GM18520 (cell line): Measurements from ENCODE around the gene NOTCH1.

Source experiments
- ATAC-seq: cut with Tn5 transposase; IDR thresholded peaks from one replicate; pipeline ENCODE4 v1.9.1; 2021; ENCODE audit not compliant: unreplicated experiment

NOTCH1 gene

DNA sequence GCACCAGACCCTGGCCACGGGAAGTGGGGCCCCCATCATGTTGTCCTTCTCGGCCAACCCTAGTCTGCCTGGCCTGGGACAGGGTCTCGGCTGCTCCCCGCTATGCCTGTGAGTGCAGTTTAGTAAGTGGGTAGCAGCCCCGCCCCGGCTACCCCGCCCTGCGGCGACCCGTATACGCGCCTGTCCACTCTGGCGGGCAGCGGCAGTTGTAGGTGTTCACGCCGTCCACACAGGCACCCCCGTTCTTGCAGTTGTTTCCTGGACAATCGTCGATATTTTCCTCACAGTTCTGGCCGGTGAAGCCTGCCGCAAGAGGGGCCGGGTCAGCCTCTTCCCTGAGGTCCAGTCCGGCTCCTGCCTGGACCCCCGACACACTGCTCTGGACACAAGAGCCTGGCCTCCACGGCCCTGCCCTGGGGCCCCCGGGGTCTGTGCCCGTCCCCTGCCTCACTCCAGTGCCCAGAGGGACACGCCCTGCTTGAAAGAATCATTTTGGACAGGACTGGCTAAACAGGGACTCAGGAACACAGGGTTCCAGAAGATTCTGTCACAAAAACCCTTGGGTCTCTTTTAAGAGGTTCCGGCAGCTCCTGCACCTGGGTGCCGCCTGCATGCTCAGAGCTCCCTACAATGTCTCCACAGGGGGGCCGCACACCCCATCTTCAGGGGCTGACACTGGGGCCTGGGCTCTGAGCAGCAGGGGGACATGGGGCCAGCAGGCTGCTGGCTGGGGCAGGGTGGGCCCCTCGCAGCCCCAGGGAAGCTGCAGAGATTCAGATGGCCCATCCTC lies 26.4 kb downstream of the NOTCH1 start:
- ATAC-seq: no peak

DNA sequence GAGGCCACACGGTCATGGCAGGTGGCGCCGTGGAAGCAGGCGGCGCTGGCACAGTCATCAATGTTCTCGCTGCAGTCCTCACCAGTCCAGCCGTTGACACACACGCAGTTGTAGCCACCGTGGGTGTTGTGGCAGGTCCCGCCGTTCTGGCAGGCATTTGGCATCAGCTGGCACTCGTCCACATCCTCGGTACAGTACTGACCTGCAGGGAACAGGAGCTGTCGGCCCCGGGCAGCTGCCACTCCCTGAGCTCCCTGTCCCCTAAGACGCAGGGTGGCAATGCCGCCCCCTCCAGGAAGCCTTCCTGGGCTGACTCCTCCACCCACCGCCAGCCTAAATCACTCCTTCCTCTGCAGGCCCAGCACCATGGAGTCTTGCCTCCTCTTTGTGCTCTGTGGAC lies 27.2 kb downstream of the NOTCH1 start:
- ATAC-seq: no peak

DNA sequence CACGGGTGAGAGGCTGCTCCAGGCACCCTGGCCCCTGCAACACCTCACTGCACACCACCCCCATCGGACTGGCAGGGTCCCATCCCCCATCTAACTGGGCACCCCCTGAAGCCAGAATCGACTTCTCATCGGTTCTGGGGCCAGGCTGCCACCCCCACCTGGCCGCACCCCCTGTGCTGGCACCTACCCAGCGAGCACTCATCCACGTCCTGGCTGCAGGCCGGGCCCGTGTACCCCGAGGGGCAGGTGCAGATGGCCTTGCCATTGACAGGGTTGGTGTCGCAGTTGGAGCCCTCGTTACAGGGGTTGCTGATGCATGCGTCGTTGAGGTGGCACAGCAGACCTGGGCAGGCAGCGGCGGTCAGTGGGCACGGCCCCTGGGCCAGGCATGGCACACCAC lies 27.9 kb downstream of the NOTCH1 start:
- no peak for ATAC-seq

DNA sequence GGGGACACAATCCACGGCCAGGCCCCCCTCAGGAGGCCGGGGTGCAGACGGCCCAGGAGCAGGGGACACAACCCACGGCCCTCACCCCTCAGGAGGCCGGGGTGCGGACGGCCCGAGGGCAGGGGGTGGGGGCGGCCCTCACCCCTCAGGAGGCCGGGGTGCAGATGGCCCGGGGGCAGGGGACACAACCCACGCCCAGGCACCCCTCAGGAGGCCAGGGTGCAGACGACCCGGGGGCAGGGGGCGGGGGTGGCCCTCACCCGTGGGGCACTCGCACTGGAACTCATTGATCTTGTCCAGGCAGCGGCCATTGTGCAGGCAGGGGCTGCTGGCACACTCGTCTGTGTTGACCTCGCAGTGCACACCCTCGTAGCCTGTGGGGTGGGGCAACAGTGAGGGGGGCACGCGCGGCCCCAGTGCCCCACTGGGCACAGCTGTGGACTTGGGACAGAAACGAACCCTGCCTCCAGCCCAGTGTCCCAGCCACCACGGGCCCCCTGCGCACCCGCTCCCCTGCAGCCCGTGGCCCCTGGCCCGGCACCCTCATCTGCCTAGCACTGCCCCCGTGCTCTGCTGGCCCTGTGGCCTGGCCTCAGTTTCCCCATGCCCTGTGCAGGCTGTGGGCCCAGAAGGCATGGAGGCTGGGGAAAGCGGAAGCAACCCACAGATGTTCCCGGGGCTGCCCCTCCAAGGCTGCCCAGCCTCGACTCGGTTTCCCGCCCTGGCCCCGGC lies 28.7 kb downstream of the NOTCH1 start:
- no peak for ATAC-seq

DNA sequence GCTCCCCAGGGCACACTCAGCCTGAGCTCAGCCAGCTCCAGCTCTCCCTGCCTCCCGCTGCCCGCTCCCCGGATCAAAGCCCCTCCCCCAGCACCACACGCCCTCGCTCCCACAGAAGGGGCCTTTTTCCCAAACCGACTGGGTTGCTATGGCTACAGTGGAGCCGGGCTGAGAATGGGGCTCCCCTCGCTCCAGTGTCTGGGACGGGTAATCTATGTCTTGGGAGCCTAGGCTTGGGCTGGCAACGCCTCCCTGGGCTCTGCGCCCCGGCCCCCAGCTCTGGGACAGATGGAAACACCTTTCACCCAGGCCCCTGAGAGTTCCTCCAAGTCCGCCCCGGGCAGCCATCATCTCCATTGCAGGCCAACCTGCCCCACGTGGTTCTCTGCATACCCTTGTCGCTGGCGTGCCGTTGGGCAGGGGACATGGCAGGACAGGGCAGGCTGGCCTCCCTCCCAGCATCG lies 29.6 kb downstream of the NOTCH1 start:
- ATAC-seq: no peak

DNA sequence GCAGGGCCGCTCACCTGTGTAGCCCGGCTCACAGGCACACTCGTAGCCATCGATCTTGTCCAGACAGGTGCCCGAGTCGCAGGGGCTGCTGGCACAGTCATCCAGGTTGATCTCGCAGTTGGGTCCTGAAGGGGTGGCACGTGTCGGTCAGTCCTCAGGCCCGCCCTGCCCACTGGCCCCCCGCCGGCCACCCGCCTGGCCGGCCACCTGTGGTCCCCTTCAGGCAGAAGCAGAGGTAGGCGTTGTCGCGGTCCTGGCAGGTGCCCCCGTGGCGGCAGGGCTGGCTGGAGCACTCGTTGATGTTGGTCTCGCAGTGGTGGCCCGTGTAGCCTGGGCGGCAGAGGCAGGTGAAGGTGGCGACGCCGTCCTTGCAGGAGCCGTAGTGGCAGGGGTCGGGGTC lies 30.6 kb downstream of the NOTCH1 start:
- no peak for ATAC-seq

DNA sequence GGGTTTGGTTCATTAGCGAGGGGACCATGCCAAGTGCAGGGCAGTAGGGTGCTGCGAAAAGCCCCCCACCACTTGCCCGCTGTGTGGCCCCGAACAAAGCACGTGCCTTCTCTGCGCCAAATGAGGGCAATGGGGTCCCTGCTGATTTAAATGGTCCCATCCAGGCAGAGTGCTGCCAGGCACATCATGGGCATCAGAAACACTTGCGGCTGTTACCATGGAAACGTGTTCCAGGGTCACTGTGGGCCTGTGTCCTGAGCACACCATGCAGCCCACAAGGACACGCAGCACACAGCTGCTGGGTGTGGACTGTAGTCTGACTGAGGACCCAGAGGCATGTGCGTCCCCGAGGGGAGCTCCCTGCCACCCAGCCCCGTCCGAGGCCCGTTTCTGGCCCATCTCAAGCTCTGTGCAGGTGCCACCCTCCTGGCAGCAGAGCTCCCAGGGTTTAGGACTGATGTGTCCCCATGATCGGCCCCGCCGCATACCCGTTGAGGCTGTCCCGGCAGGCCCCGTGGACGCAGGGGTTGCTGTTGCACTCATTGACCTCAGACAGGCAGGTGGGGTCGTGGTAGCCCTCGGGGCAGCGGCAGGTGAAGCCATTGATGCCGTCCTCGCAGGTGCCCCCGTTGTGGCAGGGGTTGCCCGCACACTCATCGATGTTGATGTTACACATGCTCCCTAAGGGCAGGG lies 31.7 kb downstream of the NOTCH1 start:
- no peak for ATAC-seq

DNA sequence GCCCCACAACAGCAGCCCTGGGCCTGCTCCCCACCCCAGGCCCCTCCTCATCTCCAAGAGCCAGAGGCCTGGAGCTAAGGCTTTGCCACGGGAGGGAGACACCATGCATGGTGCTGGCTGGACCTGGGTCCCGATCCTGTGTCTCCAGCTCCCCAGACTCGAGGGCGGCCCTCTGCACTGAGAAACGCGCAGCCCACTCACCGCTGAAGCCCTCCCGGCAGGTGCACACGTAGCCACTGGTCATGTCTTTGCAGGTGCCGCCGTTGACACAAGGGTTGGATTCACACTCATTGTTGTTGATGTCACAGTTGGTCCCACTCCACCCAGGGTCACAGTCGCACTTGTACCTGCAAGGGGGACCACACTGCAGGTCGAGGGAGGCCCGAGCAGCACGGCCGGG lies 32.7 kb downstream of the NOTCH1 start:
- no peak for ATAC-seq

DNA sequence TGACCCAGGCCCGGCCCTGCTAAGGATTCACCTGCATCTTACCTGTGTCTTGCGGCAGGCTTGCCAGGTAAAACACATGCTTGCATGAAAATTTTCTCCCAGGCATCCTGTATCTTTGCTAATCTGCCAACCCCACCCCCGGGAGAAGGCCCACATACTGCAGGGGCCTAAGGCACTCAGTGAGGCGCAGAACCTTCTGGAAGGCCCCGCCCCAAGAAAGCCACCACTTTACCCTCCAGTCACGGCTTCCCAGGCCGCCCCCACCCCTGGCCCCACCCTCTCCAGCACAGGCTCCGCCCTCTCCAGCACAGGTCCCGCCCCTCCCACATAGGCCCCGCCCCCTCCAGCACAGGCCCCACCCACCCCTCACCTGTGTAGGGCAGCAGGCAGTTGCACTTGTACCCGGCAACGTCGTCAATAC lies 33.2 kb downstream of the NOTCH1 start:
- no peak for ATAC-seq

DNA sequence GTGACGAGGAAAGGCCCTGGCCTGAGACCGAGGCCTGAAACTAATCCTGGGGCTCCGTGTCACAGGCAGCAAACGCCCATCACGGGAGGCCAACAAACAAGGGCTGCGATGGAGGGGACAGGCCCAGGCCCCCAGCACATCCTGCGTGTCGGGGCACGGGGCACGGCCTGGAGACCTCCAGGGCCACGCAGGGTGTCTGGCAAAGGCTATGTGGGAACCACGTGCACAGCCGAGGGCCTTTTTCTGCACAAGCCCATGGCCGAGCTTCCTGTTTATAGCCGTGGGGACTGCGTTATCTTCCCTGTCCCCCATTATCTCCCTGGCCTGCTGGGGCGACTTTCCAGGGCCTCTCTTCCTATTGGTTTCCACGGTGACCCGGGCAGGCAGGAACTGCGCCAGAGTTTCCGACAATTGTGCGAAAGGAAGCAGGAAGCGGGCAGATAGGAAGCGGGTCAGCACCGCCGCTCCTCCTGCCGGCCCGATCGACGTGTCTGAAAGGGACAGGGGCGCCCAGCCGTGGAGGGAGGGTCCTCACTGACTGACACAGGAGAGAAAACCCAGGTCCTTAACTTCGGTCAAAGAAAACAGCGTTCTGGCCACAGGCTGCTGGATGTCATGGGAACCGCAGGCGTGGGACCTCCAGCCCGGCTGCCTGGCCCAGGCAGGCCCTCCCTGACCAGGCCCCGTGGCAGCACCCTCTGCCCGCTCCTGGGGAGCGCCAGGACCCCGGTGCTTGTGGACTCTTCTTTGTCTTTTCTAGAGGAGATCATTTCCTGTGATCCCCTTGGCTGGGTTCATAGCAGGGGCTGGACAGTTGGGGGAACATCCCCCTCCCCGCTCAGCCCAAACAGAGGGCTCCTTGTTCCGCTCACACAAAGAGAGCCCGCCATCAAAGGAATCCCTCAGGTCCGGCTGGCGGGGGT lies 33.9 kb downstream of the NOTCH1 start:
- no peak for ATAC-seq

DNA sequence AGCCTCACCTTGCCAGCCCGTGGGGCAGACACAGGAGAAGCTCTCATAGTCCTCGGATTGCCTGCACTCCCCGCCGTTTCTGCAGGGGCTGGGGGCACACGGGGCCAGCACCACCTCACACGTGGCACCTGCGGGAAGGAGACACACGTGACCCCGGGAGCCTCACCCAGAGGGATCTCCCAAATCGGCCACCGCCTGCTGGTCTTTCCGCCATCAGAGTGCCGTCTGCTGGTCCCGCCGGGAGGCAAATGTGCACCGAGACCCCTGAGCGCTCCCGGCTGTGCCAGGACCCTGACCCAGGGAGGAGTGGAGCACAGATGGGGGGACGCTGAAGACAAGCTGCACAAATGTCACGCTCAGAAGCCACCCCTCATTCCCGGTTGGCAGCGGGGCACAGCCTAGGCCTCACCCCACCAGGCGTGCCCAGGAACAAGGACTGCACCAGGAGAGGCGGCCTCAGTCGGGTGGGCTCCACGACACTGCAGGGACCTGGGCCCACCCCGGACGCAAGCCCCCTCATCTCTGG lies 34.6 kb downstream of the NOTCH1 start:
- no peak for ATAC-seq

DNA sequence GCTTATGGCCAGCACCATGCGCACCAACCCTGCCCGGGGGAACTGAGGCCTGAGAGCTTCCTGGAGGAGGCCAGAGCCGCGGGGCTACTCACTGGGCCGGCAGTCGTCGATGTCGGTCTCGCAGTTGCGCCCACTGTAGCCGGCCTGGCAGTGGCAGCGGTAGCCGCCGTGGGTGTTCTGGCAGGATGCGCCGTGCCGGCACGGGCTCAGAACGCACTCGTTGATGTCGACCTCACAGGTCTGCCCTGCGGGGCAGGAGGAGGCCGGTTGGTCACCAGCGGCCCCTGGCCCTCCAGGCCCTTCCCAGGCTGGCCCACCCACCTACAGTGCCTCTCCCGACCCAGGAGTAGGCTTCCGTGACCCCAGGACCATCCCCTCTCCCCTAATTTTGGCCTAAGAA lies 35.3 kb downstream of the NOTCH1 start:
- no peak for ATAC-seq

DNA sequence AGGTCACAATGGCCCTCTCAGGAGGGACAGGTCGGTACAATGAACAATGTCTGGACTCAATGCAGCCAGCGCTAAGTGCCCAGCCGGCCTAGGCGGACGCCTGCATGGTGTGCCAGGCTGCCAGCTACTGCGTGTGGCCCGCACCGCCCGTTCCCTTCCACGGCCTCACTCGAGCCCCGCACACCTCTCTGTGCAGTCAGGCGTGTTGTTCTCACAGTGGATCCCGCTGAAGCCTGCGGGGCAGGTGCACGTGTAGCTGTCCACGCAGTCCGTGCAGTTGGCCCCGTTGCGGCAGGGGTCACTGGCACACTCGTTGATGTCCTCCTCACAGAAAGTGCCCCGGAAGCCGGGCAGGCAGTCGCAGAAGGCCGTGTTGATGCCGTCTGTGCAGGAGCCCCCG lies 36.3 kb downstream of the NOTCH1 start:
- no peak for ATAC-seq

DNA sequence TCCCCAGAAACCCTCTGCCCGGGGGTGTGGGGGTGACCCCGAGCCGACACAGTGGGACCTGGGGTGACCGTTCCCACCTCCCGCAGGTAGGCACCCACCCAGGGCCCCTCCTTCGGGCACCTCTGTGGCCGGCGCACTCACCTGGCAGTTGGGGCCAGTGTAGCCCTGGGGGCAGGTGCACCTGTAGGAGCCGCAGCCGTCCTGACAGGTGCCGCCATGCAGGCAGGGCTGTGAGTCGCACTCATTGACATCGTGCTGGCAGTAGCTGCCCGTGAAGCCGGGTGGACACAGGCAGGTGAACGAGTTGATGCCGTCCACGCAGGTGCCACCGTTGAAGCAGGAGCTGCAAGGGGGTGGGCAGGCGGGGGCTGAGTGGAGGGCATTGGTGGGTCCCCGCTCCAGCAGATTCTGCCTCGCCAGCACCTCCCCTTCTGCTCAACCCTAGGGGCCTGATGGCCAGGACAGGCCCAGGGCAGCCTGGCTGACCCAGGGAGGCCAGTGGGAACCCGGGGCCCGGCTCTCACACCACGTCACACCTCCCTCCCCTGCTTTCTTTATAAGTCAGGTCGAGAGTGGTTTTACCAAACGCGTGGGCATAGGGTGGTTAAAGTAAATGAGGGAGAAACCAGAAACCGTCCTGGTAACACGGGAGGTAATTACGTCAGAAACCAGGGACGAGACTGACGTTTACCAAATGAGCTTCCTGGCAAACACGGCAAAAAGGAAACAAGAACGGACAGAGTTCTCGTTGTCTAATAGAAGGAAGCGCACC lies 36.9 kb downstream of the NOTCH1 start:
- no peak for ATAC-seq

DNA sequence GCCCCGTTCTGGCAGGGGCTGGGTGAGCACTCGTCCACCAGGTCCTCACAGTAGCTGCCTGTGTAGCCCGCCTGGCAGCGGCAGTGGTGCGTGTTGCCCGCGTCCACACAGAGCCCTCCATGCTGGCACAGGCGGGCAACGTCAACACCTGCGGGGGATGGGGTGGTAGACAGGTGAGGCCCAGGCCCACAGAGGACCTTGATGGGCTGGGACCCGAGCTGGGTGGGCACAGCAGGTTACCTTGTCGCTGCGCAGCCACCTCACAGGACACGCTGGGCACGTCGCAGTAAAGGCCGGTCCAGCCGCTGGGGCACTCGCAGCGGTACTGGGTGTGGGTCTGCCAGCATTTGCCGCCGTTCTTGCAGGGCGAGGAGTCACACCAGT lies 37.9 kb downstream of the NOTCH1 start:
- no peak for ATAC-seq

DNA sequence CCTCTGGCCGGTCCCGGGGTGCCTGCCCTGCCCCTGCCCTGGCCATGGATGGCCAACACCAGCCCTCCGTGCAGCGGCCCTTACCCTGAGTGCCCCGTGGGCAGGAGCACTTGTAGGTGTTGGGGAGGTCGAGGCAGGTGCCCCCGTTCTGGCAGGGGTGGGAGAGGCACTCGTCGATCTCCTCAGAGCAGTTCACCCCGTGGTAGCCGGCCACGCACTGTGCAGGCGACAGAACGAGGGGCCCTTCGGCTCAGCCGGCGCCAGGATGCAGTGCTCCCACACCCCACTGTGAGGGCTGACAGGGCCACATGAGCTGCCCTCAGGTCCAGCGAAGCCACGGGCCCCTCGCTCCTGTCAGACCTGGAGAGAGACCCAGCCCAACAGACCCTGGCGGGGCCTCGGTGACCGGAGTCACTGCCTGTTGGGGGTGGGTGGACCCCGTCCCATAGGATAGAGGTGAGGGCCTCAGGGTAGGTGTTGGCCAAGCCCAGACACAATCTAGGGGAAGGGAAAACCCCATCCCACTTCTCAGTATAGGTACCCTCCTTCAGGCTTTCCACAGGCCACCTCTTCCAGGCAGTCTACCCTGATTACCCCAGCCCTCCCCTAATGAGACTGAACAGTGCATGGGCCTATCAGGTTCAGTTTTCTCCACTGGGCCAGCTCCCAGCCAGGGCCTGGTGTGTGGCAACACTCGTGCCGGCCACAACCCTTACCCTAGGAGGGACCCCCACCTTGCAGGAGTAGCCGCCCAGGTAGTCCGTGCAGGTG lies 38.4 kb downstream of the NOTCH1 start:
- ATAC-seq: no peak

DNA sequence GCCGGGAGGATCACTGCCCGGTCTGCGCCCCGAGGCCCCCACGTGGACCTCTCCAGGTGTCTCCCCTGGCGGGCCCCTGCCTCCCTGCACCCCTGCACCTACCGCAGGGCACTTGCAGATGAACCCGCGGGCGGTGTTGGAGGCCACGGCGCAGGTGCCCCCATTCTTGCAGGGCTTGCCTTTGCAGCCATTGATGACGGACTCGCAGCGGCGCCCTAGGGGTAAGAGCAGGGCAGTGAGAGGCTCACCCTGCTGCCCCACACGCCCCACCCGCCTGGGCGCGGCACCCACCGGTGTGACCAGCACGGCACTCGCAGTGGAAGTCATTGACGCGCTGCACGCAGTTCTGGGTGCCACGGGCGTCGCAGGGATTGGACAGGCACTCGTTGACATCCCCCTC lies 39.4 kb downstream of the NOTCH1 start:
- ATAC-seq: no peak

DNA sequence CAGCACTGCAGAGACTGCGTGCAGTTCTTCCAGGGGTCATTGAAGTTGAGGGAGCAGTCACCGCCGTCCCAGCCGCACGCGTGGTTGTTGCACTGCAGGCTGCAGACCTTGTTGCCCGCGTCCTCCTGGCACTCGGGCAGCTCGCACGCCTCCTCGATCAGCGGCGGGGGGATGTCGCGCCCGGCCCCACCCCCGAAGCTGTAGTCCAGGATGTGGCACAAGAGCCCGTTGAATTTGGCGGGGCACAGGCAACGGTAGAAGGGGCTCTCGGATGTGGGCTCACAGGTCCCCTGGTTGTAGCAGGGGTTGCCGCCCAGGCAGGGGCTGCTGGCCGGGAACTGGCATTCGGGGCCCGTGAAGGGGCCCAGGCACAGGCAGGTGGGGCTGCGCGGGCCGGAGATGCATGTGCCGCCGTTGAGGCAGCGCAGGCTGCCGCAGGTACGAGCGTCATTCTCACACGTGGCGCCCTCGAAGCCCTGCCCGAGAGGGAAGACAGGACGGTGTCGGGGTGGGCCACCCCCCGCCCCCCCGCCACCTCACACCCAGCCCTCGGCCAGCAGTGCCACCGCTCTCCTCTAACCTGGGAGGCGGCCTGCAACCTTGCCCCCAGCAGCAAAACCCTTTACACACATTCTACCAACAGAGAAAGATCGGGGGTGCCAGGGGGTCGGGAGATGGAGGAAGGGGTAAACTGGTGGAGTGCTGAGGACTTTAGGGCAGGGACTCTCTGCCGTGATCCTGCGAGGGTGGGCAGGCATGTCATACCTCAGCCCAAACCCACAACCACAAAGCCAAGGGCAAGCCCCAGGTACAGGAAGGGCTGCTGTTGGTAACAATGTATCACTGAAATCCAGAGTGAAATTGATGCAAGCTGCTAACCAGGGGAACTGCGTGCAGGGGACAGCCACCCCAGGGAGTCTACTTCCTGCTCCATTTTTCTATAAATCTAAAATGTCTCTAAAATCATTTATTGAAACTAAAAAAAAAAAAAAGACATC lies 40.1 kb downstream of the NOTCH1 start:
- no peak for ATAC-seq
